ENCODE data around the gene TMEM213.

DNA sequence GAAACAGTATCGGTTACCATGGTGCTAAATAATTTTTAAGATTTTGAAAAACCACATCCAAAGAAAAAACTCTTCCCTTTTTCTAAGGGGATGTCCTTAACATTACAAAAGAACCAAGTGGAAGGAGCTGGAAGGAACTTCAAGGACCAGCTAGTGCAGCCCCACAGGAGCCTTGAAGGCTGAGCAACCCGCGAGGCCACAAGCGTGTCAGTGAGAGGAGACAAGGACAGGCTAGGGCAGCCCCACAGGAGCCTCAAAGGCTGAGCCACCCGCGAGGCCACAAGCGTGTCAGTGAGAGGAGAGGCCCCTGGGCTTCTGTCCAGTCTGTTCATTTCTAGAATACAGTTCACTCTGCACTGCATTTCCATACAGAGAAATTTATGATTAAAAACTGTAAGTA is 80.3 kb downstream of the TMEM213 start:
- TF ChIP-seq MEIS2 (CRISPR knock-in tag; IDR thresholded peaks at IDR 0.05) (no peak), TAF1 (CRISPR knock-in tag; IDR thresholded peaks at IDR 0.05) (no peak), ZHX1 (CRISPR knock-in tag; IDR thresholded peaks at IDR 0.05; ENCODE audit: low read depth) (no peak), SP2 (CRISPR knock-in tag; IDR thresholded peaks at IDR 0.05) (no peak), POLR2AphosphoS2 (IDR thresholded peaks at IDR 0.05; ENCODE audit: low read depth, low read length) (no peak), RAD21 (CRISPR knock-in tag; IDR thresholded peaks at IDR 0.05) (no peak), MAZ (IDR thresholded peaks at IDR 0.05; ENCODE audit: borderline replicate concordance, low read depth, low read length) (no peak), MAZ (CRISPR knock-in tag; IDR thresholded peaks at IDR 0.05; ENCODE audit: low read depth) (no peak), POLR2AphosphoS5 (IDR thresholded peaks at IDR 0.05; ENCODE audit: low read depth, low read length) (no peak), ZMYM4 (CRISPR knock-in tag; IDR thresholded peaks at IDR 0.05) (no peak), ZNF354B (CRISPR knock-in tag; IDR thresholded peaks at IDR 0.05) (no peak), KLF6 (CRISPR knock-in tag; IDR thresholded peaks at IDR 0.05) (no peak), KDM1A (CRISPR knock-in tag; IDR thresholded peaks at IDR 0.05) (no peak), NFAT5 (CRISPR knock-in tag; IDR thresholded peaks at IDR 0.05) (no peak)
- TF ChIP-seq, protein P1, sequence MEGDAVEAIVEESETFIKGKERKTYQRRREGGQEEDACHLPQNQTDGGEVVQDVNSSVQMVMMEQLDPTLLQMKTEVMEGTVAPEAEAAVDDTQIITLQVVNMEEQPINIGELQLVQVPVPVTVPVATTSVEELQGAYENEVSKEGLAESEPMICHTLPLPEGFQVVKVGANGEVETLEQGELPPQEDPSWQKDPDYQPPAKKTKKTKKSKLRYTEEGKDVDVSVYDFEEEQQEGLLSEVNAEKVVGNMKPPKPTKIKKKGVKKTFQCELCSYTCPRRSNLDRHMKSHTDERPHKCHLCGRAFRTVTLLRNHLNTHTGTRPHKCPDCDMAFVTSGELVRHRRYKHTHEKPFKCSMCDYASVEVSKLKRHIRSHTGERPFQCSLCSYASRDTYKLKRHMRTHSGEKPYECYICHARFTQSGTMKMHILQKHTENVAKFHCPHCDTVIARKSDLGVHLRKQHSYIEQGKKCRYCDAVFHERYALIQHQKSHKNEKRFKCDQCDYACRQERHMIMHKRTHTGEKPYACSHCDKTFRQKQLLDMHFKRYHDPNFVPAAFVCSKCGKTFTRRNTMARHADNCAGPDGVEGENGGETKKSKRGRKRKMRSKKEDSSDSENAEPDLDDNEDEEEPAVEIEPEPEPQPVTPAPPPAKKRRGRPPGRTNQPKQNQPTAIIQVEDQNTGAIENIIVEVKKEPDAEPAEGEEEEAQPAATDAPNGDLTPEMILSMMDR (CRISPR knock-in tag; IDR thresholded peaks at IDR 0.05): no peak

All from HepG2 (cell line).